ENCODE data around the gene RNF207. TPM values are rescaled to one million over a fixed set of nuclear protein-coding genes. Genes with fewer than 3 reads are reported as not detected.

RNF207 gene
- total RNA-seq, 1 donor: 110 TPM

- H3K4me3 ChIP-seq (ENCODE audit: low read depth, low read length): peak overlapping the region; percentile 58
Observed at GRCh38 chr1:6261615-6261995, 55.7 kb downstream of the RNF207 start.

DNA sequence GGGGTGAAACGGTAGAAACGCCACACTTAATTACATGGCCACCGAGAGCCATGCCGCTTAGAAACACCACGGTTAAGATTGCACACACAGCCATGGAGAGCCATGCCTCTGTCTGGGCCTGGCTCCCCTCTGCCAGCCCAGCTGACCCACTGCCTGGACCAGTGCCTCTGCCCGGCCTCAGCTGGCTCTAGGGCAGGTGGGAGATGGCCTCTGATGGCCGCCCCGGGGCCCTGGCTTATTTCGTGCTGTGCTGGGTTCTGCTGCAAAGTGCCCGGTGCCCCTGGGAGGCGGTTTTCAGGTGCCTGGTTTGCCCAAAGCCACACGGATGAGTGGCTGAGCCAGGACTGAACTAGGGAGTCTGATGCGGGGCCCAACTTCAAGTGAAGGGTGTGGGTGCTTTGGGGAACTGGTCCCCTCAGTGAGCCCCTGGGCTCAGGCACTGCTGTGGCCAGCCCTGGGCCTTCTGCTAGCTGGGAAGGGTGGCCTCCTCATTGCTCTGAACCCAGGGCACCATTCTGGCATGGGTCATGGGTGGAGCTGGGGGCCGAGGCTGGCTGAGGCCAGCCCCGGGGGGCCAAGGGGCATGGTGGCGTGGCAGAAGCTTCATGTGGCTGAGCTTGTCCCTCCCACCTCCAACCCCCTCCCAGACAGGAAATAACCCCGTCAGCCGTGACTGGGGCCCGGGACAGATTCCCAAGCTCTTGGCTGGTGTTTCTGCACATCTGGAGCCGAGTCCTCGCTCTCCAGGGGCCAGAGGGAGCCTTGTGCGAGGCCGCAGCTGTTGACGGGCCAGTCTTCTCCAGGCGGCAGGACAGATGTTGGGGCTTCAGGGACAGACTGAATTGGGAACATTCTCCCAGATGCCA lies 56.9 kb downstream of the RNF207 start:
- peak; percentile 81 for DNase-seq (ENCODE audit: low read depth)
- no peak for TF ChIP-seq CTCF (IDR thresholded peaks at IDR 0.05; ENCODE audit: insufficient read depth, low read depth, low read length)
- no peak overlapping the region for H3K4me3 ChIP-seq (ENCODE audit: low read depth, low read length)

More at GRCh38 chr1:6261615-6261995, 55.7 kb downstream of the RNF207 start:
- TF ChIP-seq CTCF (IDR thresholded peaks at IDR 0.05; ENCODE audit: insufficient read depth, low read depth, low read length): no peak
- no peak for DNase-seq (ENCODE audit: low read depth)

DNA sequence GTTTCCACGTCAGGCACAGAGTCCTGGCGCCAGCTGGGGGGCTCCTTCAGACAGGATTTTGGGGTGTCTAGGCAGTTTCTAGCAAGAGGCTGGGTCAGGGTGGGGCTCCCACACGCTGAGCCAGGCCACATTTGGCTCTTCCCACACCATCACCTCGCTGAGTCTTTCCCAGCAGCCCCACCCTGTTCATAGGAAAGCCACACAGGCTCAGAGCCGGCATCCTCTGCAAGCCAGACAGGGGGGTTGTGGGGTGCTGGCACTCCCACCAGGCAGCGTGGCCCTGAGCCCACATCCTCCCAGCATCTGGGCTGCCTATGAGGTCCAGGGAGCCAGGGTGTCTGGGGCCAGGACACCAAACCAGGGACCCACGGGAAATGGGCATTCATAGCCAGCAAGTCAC lies 57.8 kb downstream of the RNF207 start:
- no peak for TF ChIP-seq CTCF (IDR thresholded peaks at IDR 0.05; ENCODE audit: insufficient read depth, low read depth, low read length)
- DNase-seq (ENCODE audit: low read depth): no peak
- no peak overlapping the region for H3K4me3 ChIP-seq (ENCODE audit: low read depth, low read length)

DNA sequence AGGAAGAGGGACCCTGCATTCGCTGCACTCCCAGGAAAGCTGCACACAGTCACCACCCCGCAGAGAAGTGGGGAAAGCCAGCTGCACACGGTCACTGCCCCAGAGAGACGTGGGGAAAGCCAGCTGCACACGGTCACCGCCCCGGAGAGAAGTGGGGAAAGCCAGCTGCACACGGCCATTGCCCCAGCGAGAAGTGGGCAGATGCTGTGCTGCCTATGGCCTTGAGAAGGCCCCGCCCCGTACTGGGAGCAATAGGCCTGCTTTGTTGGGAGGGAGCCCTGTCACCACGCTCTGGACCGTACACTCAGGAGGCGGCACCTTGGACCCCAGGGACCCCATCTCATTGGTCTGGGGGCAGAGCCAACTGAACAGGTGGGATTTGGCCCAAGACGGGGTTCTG lies 59.2 kb downstream of the RNF207 start:
- DNase-seq (ENCODE audit: low read depth): no peak
- no peak for TF ChIP-seq CTCF (IDR thresholded peaks at IDR 0.05; ENCODE audit: insufficient read depth, low read depth, low read length)
- H3K4me3 ChIP-seq (ENCODE audit: low read depth, low read length): no peak overlapping the region

DNA sequence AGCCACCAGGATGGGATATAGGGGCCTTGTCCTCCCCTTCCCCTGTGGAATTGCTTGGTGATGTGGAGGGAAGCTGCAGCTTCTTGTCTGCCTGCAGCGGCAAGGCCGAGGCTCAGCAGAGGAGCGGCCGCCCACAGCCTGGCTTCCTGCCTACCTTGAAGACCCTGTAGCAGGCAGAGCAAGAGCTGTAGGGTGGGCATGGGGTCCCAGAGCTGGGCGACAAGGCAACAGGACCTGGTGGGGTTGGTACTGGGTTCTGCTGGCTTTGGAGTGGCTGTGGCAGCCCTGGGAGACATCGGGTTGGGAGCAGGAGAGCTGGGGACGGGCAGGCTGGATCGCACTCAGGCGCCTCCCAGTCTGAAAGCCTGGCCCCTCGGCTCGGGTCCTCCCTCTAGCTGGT lies 60.7 kb downstream of the RNF207 start:
- TF ChIP-seq CTCF (IDR thresholded peaks at IDR 0.05; ENCODE audit: insufficient read depth, low read depth, low read length): no peak
- H3K4me3 ChIP-seq (ENCODE audit: low read depth, low read length): no peak overlapping the region
- DNase-seq (ENCODE audit: low read depth): no peak

GRCh38 chr1:6267686-6268322 lies 61.9 kb downstream of the RNF207 start:
- H3K4me3 ChIP-seq (ENCODE audit: low read depth, low read length): no peak overlapping the region
- TF ChIP-seq CTCF (IDR thresholded peaks at IDR 0.05; ENCODE audit: insufficient read depth, low read depth, low read length): no peak
- DNase-seq (ENCODE audit: low read depth): no peak

All from fibroblast of villous mesenchyme (primary cell).